HG02943 (cell line): ENCODE data around the gene PPP3CA.

Experiments used
- ATAC-seq: cut with Tn5 transposase; IDR thresholded peaks from one replicate; pipeline ENCODE4 v1.9.1; 2021; ENCODE audit warnings: mild to moderate bottlenecking, low read depth, moderate library complexity; ENCODE audit not compliant: unreplicated experiment

The PPP3CA gene

GRCh38 chr4:100982345-100982744 is 365.0 kb downstream of the PPP3CA start:
- no peak for ATAC-seq

- no peak for ATAC-seq
Observed at GRCh38 chr4:100981447-100982204, 365.7 kb downstream of the PPP3CA start.

- no peak for ATAC-seq
Observed at GRCh38 chr4:100979736-100980135, 367.6 kb downstream of the PPP3CA start.

GRCh38 chr4:100977746-100978397 is 369.5 kb downstream of the PPP3CA start:
- no peak for ATAC-seq

GRCh38 chr4:100977274-100977673 is 370.1 kb downstream of the PPP3CA start:
- ATAC-seq, result no peak
